GM18508 (cell line): ENCODE measurements around the gene SFXN5.

Experiments
- ATAC-seq: cut with Tn5 transposase; IDR thresholded peaks from one replicate; pipeline ENCODE4 v1.9.1; 2021; ENCODE audit warnings: moderate number of reproducible peaks; ENCODE audit not compliant: insufficient read depth, unreplicated experiment

SFXN5 gene

GRCh38 chr2:72961036-72961720, 110.3 kb downstream of the SFXN5 start:
- ATAC-seq = no peak

- no peak for ATAC-seq
Observed at GRCh38 chr2:72959995-72960981, 111.2 kb downstream of the SFXN5 start.

GRCh38 chr2:72959554-72959953, 112.0 kb downstream of the SFXN5 start:
- ATAC-seq = no peak

GRCh38 chr2:72958542-72959385, 112.7 kb downstream of the SFXN5 start:
- no peak for ATAC-seq

DNA sequence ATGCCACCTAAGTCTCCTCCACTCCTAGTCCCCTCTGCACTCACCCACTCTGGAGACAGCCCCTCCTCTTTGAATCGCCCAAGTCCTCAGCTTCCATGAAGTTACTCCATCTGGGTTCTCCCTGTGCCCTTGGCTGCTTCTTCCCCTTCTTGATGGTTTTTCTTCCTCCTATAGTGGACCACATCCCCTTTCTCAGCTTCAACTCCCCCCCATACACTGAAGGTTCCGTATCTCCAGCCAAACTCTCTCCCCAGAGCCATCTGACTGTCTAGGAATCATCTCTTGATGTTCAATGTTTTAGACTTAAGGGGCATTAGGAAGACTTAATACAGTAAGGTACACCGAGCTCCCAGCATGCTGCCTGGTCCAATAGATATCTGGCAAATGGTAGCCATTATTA, 114.6 kb downstream of the SFXN5 start:
- ATAC-seq = no peak

DNA sequence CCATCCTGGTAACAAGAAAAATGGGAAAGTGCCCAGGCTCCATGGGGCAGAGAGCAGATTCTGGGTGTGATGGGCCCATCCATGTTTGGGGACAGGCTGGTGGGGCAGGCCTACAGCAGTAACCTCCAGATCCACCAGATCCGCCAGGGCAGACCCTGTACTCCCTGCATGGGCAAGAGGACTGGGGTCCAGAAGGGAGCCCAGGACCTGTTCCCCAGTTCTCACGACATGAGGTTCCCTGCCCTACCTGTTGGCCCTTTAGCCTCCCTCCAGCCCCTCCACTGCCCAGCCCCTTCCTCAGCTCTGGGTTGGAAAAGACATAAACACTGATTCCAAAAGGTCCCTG, 115.5 kb downstream of the SFXN5 start:
- ATAC-seq = no peak

GRCh38 chr2:72955228-72956049, 116.1 kb downstream of the SFXN5 start:
- no peak for ATAC-seq

- no peak for ATAC-seq
Observed at GRCh38 chr2:72954376-72955227, 116.9 kb downstream of the SFXN5 start.

- no peak for ATAC-seq
Observed at GRCh38 chr2:72953976-72954375, 117.5 kb downstream of the SFXN5 start.

GRCh38 chr2:72953528-72953927, 118.0 kb downstream of the SFXN5 start:
- no peak for ATAC-seq

GRCh38 chr2:72952961-72953360, 118.6 kb downstream of the SFXN5 start:
- ATAC-seq = no peak

GRCh38 chr2:72952110-72952823, 119.2 kb downstream of the SFXN5 start:
- no peak for ATAC-seq

DNA sequence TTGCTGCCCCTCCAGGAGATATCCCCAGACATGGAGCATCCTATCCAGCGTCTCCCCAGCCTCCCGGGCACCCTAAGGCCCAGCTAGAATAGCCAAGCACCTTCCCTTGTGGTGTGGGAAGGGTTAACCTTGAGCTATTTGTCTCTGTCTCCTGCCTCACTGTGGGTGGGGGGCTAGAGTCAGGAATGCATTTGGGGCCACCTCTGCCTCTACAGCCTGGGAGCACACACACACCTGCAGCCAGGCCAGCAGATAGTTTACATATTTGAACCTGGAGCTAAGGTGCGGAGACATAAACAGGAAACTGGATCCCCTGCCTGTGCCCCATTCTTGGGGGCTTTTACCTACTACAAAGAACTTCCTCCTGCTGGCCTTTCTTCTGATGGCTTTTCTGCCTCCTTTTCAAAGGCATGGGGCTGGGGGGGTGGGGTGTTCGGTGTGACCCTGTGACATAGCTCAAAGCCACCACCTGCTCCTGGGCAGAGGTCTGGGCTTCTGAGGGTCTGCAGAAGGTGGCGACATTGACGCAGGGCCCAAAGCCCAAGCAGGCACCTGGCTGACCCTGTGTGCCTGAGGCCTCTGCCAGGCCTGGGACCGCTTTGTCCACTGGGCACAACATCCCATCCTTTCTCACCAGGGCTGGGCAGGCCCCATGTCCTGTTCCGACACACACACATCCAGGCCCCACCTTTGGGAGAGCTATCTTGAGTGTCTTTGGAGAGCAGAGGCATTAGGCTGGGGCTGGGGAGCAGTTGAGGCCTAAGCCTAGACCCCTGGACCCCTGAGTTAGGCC, 120.0 kb downstream of the SFXN5 start:
- ATAC-seq = no peak

DNA sequence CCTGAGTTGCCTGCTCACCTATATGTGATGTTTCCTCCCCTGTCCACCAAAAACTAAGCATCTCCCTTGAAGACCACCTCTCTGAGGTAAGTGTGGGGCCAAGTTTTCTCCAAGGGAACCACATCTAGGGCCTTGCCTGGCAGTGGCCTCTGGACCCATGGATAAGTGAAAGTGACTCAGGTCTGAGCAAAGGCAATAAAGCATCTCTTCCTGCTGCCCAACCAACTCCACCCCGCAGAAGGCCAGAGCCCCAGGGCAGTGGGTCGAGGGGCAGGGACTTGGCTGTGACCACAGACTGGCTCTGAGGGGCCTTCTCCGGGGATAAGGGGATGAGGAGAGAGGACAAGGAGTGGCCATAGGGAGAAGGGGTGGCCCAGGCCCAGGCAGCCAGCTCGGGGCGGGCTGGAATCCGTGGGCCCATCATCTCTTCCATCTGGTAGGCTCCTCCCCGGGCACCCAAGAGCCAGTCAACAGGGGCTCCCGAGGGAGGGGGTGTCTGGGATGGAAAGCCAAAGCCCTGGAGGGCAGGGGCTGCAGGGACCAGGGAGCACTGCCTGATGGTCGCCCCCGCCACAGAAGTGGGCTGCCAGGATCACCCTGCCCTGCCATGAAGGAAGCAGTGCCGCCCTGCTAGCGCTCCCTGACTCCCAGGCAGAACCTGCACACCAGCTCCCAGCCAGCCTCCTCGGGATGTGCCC, 120.8 kb downstream of the SFXN5 start:
- ATAC-seq = no peak

DNA sequence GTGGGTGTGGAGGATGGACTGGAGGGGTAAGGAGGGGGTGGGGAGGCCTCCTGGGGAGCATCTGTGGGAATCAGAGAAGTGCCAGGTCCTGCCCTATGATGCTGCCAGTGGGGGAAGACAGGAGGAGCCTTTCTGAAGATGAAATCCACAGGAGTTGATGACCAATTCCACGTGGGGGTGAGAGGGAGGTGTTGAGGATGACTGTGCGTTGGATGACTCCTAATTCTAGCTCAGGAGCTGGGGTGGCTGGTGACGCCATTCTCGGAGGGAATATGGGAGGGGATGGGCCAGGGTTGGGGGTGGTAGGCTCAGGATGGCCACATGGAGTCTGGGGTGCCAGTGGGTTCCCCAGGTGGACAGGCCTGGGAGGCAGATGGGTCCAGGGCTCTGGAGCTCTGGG, 121.9 kb downstream of the SFXN5 start:
- no peak for ATAC-seq

- no peak for ATAC-seq
Observed at GRCh38 chr2:72949045-72949444, 122.5 kb downstream of the SFXN5 start.
